Activated naive CD8-positive, alpha-beta T cell (primary cell): ENCODE results near the gene WDHD1.
"Not testable (repeated sequence)": the region's sequence is repeated elsewhere in the genome, so short reads cannot be mapped to it uniquely, and the experiment has no call there.

Experiments used
- H3K27ac Mint-ChIP-seq: one replicate; pipeline ENCODE4 v1.8.0; 2021; ENCODE audit warnings: mixed read lengths
- H3K27me3 Mint-ChIP-seq: one replicate; pipeline ENCODE4 v1.8.0; 2021; ENCODE audit warnings: mixed read lengths
- H3K36me3 Mint-ChIP-seq: one replicate; pipeline ENCODE4 v1.8.0; 2021; ENCODE audit warnings: mixed read lengths
- H3K4me1 Mint-ChIP-seq: one replicate; pipeline ENCODE4 v1.8.0; 2021; ENCODE audit warnings: low read depth, mixed read lengths
- H3K4me3 Mint-ChIP-seq: one replicate; pipeline ENCODE4 v1.8.0; 2021; ENCODE audit warnings: mild to moderate bottlenecking, mixed read lengths
- H3K9me3 Mint-ChIP-seq: one replicate; pipeline ENCODE4 v1.8.0; 2021; ENCODE audit warnings: low read depth, mixed read lengths

Gene WDHD1

DNA sequence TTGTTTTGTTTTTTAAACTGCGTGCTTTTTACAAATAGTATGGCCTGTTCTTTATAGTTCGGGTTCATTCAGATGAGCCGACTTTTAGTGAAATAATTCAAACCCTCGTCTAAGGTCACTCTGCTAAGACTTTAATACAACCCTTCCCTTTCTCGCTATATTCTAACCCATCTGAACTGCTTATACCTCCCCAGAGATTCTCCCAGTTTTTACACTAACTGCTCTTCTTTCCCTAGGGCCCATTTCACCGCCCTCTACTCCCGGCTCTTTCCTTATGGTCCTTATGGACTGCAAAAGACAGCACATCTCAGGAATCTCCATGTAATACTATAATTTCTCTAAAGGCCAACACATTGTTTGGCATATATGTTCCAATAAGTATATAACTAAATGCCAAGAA, 26.6 kb upstream of the WDHD1 start:
- peak overlapping the region; percentile 89 for H3K27ac Mint-ChIP-seq
- peaks cover 48% of the 10 kb centered on the region for H3K4me1 Mint-ChIP-seq
- no peaks in the 10 kb centered on the region for H3K27me3 Mint-ChIP-seq
- H3K36me3 Mint-ChIP-seq: peaks cover 4% of the 10 kb centered on the region
- H3K4me3 Mint-ChIP-seq: peak overlapping the region; percentile 93
- H3K9me3 Mint-ChIP-seq: no peaks in the 10 kb centered on the region

DNA sequence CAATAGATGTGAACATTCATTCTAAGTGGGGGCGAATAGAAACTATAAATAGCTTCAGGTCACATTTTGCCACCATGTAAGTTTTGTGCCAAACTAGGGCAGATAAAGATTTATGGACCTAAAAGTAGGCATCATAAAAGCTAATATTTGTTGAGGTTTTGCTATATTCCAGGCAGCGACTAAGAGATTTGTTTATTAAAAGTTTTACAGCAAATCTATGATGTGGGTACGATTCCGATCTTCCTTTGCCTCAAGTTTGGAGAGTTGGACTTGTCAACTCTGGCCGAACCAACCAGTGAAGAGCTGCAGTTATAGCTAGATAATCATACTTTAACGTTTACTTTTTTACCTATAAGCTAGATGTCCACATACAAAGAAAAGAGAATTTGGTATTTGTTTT, 26.1 kb upstream of the WDHD1 start:
- no peaks in the 10 kb centered on the region for H3K9me3 Mint-ChIP-seq
- peaks cover 4% of the 10 kb centered on the region for H3K36me3 Mint-ChIP-seq
- peak overlapping the region; percentile 93 for H3K4me3 Mint-ChIP-seq
- no peaks in the 10 kb centered on the region for H3K27me3 Mint-ChIP-seq
- H3K4me1 Mint-ChIP-seq: peaks cover 45% of the 10 kb centered on the region
- peak overlapping the region; percentile 89 for H3K27ac Mint-ChIP-seq

- Mint-ChIP-seq H3K4me3 (peak overlapping the region; percentile 93), H3K36me3 (peaks cover 4% of the 10 kb centered on the region), H3K27ac (peak overlapping the region; percentile 88), H3K27me3 (no peaks in the 10 kb centered on the region), H3K4me1 (peaks cover 43% of the 10 kb centered on the region), H3K9me3 (no peaks in the 10 kb centered on the region)
Measured at GRCh38 chr14:55052269-55052930, 25.5 kb upstream of the WDHD1 start.

GRCh38 chr14:55051423-55052268, 24.7 kb upstream of the WDHD1 start, which contains the start of gene MAPK1IP1L:
Gene MAPK1IP1L, plus strand, starts transcription at chr14:55051647. Its CDS starts 10,037 bp downstream, at chr14:55061684.
- Mint-ChIP-seq H3K36me3 (peaks cover 4% of the 10 kb centered on the region), H3K27me3 (no peaks in the 10 kb centered on the region), H3K4me1 (peaks cover 40% of the 10 kb centered on the region), H3K4me3 (peak within 1 kb of the TSS; percentile 93), H3K27ac (peak within 1 kb of the TSS; percentile 91), H3K9me3 (no peaks in the 10 kb centered on the region)

DNA sequence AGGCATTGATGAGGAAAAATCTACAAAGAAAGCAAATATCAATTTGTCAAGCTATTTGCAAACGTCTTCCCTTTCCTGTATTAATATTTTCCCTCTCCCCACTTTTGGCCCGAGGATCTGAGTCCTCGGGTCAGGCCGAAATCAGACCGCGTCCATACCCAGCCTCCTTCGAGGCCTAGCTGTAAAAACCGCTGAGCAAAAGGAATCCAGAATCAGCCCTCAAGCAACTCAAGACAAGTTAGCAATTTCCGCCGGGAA, 24.2 kb upstream of the WDHD1 start:
- Mint-ChIP-seq H3K27ac (peak overlapping the region; percentile 91), H3K4me3 (peak overlapping the region; percentile 93), H3K9me3 (no peaks in the 10 kb centered on the region), H3K27me3 (no peaks in the 10 kb centered on the region), H3K36me3 (peaks cover 4% of the 10 kb centered on the region), H3K4me1 (peaks cover 36% of the 10 kb centered on the region)

- Mint-ChIP-seq H3K36me3 (no peaks in the 10 kb centered on the region), H3K27me3 (no peaks in the 10 kb centered on the region), H3K9me3 (no peaks in the 10 kb centered on the region), H3K4me3 (no peak overlapping the region), H3K4me1 (peaks cover 33% of the 10 kb centered on the region), H3K27ac (no peak overlapping the region)
Measured at GRCh38 chr14:55048900-55049436, 22.1 kb upstream of the WDHD1 start.

DNA sequence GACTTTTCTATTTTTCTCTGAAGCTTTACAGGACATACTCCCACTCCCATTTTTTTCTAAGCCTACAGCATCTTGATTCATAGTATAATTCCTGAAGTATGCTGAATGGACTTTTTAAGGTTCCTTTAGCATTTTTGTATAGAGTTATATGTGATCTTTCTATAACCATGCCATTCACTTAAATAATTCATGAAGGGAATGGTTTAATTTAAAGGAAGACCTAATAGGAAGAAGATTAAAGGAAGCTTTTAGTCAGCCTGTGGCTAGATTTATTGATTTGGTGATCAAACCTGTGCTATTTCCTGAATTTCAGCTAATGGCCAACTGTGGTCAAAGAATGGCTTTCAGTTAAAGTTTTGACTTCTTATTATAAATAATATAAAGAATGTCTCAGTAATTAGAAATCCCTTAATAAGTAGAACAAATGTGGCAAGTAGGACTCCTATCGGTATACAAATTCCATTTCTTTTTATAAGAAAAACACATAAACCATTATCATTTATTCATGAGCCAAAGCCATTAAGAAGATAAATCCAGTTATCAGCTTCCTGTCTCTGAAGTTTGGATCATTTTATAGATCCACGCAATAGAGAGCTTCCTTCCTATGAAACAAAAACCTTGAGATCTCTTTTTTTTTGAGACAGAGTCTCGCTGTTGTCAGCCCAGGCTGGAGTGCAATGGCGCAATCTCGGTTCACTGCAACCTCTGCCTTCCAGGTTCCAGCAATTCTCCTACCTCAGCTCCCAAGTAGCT, 20.6 kb upstream of the WDHD1 start:
- no peak overlapping the region for H3K4me3 Mint-ChIP-seq
- peaks cover 3% of the 10 kb centered on the region for H3K36me3 Mint-ChIP-seq
- H3K9me3 Mint-ChIP-seq: no peaks in the 10 kb centered on the region
- no peaks in the 10 kb centered on the region for H3K27me3 Mint-ChIP-seq
- peaks cover 19% of the 10 kb centered on the region for H3K4me1 Mint-ChIP-seq
- no peak overlapping the region for H3K27ac Mint-ChIP-seq

- no peaks in the 10 kb centered on the region for H3K27me3 Mint-ChIP-seq
- no peaks in the 10 kb centered on the region for H3K9me3 Mint-ChIP-seq
- peaks cover 10% of the 10 kb centered on the region for H3K4me1 Mint-ChIP-seq
- H3K36me3 Mint-ChIP-seq: peaks cover 3% of the 10 kb centered on the region
- no peak overlapping the region for H3K4me3 Mint-ChIP-seq
- H3K27ac Mint-ChIP-seq: peak overlapping the region; percentile 55
Measured at GRCh38 chr14:55045087-55045486, 18.2 kb upstream of the WDHD1 start.

GRCh38 chr14:55043528-55043927, 16.6 kb upstream of the WDHD1 start:
- peaks cover 5% of the 10 kb centered on the region for H3K36me3 Mint-ChIP-seq
- H3K9me3 Mint-ChIP-seq: no peaks in the 10 kb centered on the region
- peaks cover 12% of the 10 kb centered on the region for H3K4me1 Mint-ChIP-seq
- H3K27ac Mint-ChIP-seq: peak overlapping the region; percentile 23
- H3K4me3 Mint-ChIP-seq: no peak overlapping the region
- no peaks in the 10 kb centered on the region for H3K27me3 Mint-ChIP-seq

GRCh38 chr14:55038708-55039107, 11.8 kb upstream of the WDHD1 start:
- H3K27ac Mint-ChIP-seq: no peak overlapping the region
- no peaks in the 10 kb centered on the region for H3K27me3 Mint-ChIP-seq
- H3K9me3 Mint-ChIP-seq: no peaks in the 10 kb centered on the region
- H3K4me1 Mint-ChIP-seq: peaks cover 6% of the 10 kb centered on the region
- peaks cover 17% of the 10 kb centered on the region for H3K36me3 Mint-ChIP-seq
- H3K4me3 Mint-ChIP-seq: no peak overlapping the region

- not testable (repeated sequence) for H3K9me3 Mint-ChIP-seq, H3K4me1 Mint-ChIP-seq, H3K27me3 Mint-ChIP-seq, H3K4me3 Mint-ChIP-seq, H3K27ac Mint-ChIP-seq
- H3K36me3 Mint-ChIP-seq: peaks cover 14% of the 10 kb centered on the region
Measured at GRCh38 chr14:55037995-55038394, 11.1 kb upstream of the WDHD1 start.

DNA sequence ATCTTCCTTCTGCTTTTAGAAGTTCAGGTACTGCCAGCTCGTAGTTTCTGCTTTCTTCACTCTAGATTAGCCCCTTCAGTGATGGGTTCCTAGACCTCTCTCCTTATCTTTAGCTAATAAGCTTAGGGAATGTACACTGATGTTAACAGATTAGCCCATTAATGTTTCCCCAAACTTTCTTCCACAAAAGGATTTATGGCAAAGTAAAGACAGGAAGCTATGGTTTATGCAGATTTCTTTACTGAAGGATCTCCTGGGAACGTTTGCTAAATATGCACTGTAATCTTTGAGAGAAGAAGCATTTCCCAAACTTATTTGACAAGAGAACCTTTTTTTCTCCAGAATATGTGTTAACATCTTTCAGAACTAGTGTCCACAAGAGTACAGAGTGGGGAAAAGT, 4.3 kb upstream of the WDHD1 start:
- no peak overlapping the region for H3K27ac Mint-ChIP-seq
- H3K4me1 Mint-ChIP-seq: peaks cover 42% of the 10 kb centered on the region
- no peaks in the 10 kb centered on the region for H3K27me3 Mint-ChIP-seq
- H3K9me3 Mint-ChIP-seq: no peaks in the 10 kb centered on the region
- H3K4me3 Mint-ChIP-seq: no peak overlapping the region
- peaks cover 5% of the 10 kb centered on the region for H3K36me3 Mint-ChIP-seq

GRCh38 chr14:55028476-55028875, 1.6 kb upstream of the WDHD1 start:
- H3K4me3 Mint-ChIP-seq: peak overlapping the region; percentile 93
- H3K27ac Mint-ChIP-seq: peak overlapping the region; percentile 94
- H3K36me3 Mint-ChIP-seq: peaks cover 8% of the 10 kb centered on the region
- H3K27me3 Mint-ChIP-seq: no peaks in the 10 kb centered on the region
- peaks cover 49% of the 10 kb centered on the region for H3K4me1 Mint-ChIP-seq
- no peaks in the 10 kb centered on the region for H3K9me3 Mint-ChIP-seq

DNA sequence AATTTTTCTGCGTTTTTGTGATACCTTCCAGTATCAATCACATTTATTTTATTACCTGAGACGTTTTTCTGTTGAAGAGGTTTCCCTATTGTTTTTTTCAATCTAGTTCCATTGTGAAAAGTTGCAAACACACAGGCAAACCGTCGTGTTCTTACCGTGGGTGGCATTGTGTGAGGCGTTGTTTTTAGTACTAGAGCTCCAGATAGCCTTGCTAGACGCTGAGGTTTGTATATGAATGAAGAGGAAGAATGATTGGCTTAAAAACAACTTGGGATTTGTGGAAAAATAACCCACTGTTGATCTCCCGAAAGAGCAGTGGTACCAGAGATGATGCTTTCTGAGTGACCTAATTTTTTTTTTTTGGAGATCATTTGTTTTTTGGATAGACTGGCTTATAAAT, 1.2 kb upstream of the WDHD1 start:
- peaks cover 50% of the 10 kb centered on the region for H3K4me1 Mint-ChIP-seq
- H3K9me3 Mint-ChIP-seq: no peaks in the 10 kb centered on the region
- peak overlapping the region; percentile 94 for H3K27ac Mint-ChIP-seq
- H3K36me3 Mint-ChIP-seq: peaks cover 10% of the 10 kb centered on the region
- peak overlapping the region; percentile 93 for H3K4me3 Mint-ChIP-seq
- H3K27me3 Mint-ChIP-seq: no peaks in the 10 kb centered on the region

GRCh38 chr14:55026441-55026792, 482 bp downstream of the WDHD1 start:
- Mint-ChIP-seq H3K27me3 (no peaks in the 10 kb centered on the region), H3K36me3 (peaks cover 11% of the 10 kb centered on the region), H3K4me1 (peaks cover 50% of the 10 kb centered on the region)

More at GRCh38 chr14:55026441-55026792, 482 bp downstream of the WDHD1 start:
- H3K4me3 Mint-ChIP-seq: peak overlapping the region; percentile 93
- no peaks in the 10 kb centered on the region for H3K9me3 Mint-ChIP-seq
- peak overlapping the region; percentile 94 for H3K27ac Mint-ChIP-seq
